ENCODE data around the gene MTHFR.

- TF ChIP-seq ZNF274 (IDR thresholded peaks at IDR 0.05; ENCODE audit: low read depth, low read length), result no peak
- TF ChIP-seq YY1 (IDR thresholded peaks at IDR 0.05; ENCODE audit: insufficient read depth, insufficient read length), result no peak
- no peak for TF ChIP-seq SUZ12 (IDR thresholded peaks at IDR 0.05; ENCODE audit: extremely low read depth, insufficient read depth, insufficient read length)
Measured at GRCh38 chr1:11769274-11769673, 36.5 kb downstream of the MTHFR start.

Measured in NT2/D1 (cell line).